Measurements from ENCODE around the gene RNF181. TPM values are rescaled to one million over a fixed set of nuclear protein-coding genes. Genes with fewer than 3 reads are reported as not detected.

RNF181 gene
- total and polyA plus RNA-seq, 4 experiments from 2014 or later, result 73.6 to 215 (median 126) TPM

- H3K27ac Mint-ChIP-seq, result no peak overlapping the region
- H3K9me3 ChIP-seq (ENCODE audit: control insufficient read depth in 1 of 2, low read length in 2 of 2), result no peaks in the 10 kb centered on the region
- intact Hi-C loops (cut with micrococcal nuclease), result no loop called here
- H3K4me3 ChIP-seq (ENCODE audit: low read length in 2 of 2), result no peak overlapping the region
- no peak for DNase-seq
- ChIA-PET CTCF (ENCODE audit: partially characterized antibody) (interaction anchor here (0.5 to 12.4 kb wide), 10 partner anchors 9 to 249 kb away, joined by 3 to 378 read pairs (median 6); partner anchors contain the start of genes MAT2A, SH2D6 and VAMP8), POLR2A (ENCODE audit: partially characterized antibody) (interaction anchor here (0.6 to 7.8 kb wide), 4 partner anchors 10 to 130 kb away, joined by 3 to 113 read pairs (median 48); partner anchors contain the start of genes GGCX, MAT2A and SH2D6)
- no peaks in the 10 kb centered on the region for H3K9me3 Mint-ChIP-seq
- no peak overlapping the region for H3K27ac ChIP-seq (ENCODE audit: low read depth, low read length)
- peaks cover 47% of the 10 kb centered on the region for H3K36me3 ChIP-seq (ENCODE audit: insufficient read depth, low read length)
- H3K4me1 ChIP-seq (ENCODE audit: insufficient read depth, low read length), result no peaks in the 10 kb centered on the region
- peaks cover 0 to 7% (median 4%) of the 10 kb centered on the region in 4 donors for H3K4me1 Mint-ChIP-seq
- H3K27me3 ChIP-seq (ENCODE audit: insufficient read depth, low read length), result no peaks in the 10 kb centered on the region
- no peak overlapping the region for H3K4me3 Mint-ChIP-seq
- H3K36me3 Mint-ChIP-seq, result peaks cover 26 to 60% of the 10 kb centered on the region in 2 donors
- no peaks in the 10 kb centered on the region for H3K27me3 Mint-ChIP-seq
Observed at GRCh38 chr2:85549826-85550225, 45.7 kb upstream of the RNF181 start.

DNA sequence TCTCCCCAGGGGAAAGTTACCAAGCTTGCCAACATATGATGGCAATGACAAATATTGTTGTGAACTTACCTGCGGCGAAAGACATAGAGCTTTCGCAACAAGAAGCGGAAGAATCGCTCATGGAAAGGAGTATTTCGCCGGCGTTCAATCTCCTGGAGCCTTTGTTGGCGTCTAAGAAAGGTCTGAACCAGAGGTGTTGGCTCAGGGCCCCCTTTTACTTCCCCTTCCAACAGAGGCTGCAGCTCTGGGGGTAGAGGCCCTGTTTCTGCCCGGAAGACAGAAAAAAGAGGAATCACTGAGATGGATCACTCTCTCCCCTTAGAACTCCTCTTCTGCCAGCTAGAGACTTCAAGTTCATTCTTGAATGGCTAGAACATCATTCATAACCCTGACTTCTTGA is 45.1 kb upstream of the RNF181 start:
- Histone ChIP-seq H3K4me3 (ENCODE audit: low read length in 2 of 2) (no peak overlapping the region), H3K36me3 (ENCODE audit: insufficient read depth, low read length) (peaks cover 48% of the 10 kb centered on the region), H3K4me1 (ENCODE audit: insufficient read depth, low read length) (no peaks in the 10 kb centered on the region), H3K27me3 (ENCODE audit: insufficient read depth, low read length) (no peaks in the 10 kb centered on the region), H3K9me3 (ENCODE audit: control insufficient read depth in 1 of 2, low read length in 2 of 2) (no peaks in the 10 kb centered on the region), H3K27ac (ENCODE audit: low read depth, low read length) (no peak overlapping the region)
- Mint-ChIP-seq H3K36me3 (peaks cover 30 to 59% of the 10 kb centered on the region in 2 donors), H3K4me3 (no peak overlapping the region), H3K27ac (no peak overlapping the region), H3K4me1 (peaks cover 0 to 7% (median 4%) of the 10 kb centered on the region in 4 donors), H3K27me3 (no peaks in the 10 kb centered on the region), H3K9me3 (no peaks in the 10 kb centered on the region)
- ChIA-PET CTCF (ENCODE audit: partially characterized antibody) (interaction anchor here (0.6 to 12.4 kb wide), 16 partner anchors 8 to 227 kb away, joined by 3 to 378 read pairs (median 6); partner anchors contain the start of genes C2orf68, ELMOD3, MAT2A and RETSAT), POLR2A (ENCODE audit: partially characterized antibody) (interaction anchor here (1.0 to 7.8 kb wide), 4 partner anchors 11 to 159 kb away, joined by 3 to 113 read pairs (median 52); partner anchors contain the start of genes GGCX, MAT2A and SH2D6)
- intact Hi-C loops (cut with micrococcal nuclease), result no loop called here
- DNase-seq, result no peak

DNA sequence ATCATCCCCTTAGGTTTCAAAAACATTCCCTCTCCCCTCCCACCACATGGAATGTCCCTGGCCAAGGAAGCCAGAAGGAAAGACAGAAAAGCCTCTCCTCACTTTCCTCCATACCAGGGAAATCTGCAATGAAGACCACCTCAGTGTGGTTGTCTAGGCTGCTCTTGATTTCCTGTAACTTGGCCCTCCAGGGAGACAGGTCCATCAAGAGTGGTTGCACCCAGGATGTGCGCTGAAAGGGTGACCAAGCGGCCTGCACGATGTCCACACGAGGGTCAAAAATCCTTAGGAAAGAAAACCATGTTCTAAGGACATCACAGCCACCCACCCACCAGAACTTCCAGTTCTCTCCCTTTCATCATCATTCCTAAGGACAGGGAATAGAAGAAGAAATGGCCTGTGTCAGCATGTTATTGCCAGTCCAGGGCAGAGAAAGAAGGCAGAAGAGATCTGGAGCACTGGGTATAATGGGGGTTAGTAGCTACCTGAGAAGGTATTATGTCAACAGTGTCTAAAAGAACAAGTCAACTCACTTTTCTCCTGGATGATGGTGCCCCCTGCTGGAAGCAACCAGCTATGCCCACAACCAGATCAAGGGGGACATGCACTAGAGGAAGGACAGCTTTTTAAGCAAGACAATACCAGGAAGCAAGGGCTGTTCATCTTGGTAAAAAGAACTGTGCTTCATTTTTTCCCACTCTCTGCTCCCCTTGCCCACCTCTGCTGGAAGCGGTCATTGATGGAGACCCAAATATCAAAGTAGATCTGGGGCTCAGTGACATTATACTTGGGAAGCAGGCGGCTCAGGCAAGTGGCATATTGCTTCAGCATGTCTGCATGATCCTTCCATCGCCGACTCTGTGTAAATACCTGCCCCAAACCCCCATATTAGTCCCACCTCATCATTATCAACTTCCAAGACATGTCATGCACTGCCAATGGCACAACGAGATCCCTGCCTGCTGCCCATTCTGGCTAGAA is 43.6 kb upstream of the RNF181 start:
- Mint-ChIP-seq H3K4me3 (no peak overlapping the region), H3K27ac (peak overlapping the region; percentile 22 to 70 (median 47)), H3K27me3 (no peaks in the 10 kb centered on the region), H3K4me1 (peaks cover 0 to 7% (median 4%) of the 10 kb centered on the region in 4 donors), H3K9me3 (no peaks in the 10 kb centered on the region), H3K36me3 (peaks cover 27 to 58% of the 10 kb centered on the region in 2 donors)
- POLR2A ChIA-PET (ENCODE audit: partially characterized antibody), result interaction anchor here (1.0 to 7.8 kb wide), 10 partner anchors 9 to 225 kb away, joined by 4 to 113 read pairs (median 8); partner anchors contain the start of genes C2orf68, GGCX, MAT2A and SH2D6
- Histone ChIP-seq H3K9me3 (ENCODE audit: control insufficient read depth in 1 of 2, low read length in 2 of 2) (no peaks in the 10 kb centered on the region), H3K4me3 (ENCODE audit: low read length in 2 of 2) (no peak overlapping the region), H3K4me1 (ENCODE audit: insufficient read depth, low read length) (no peaks in the 10 kb centered on the region), H3K36me3 (ENCODE audit: insufficient read depth, low read length) (peaks cover 42% of the 10 kb centered on the region), H3K27me3 (ENCODE audit: insufficient read depth, low read length) (no peaks in the 10 kb centered on the region), H3K27ac (ENCODE audit: low read depth, low read length) (no peak overlapping the region)
- intact Hi-C loops (cut with micrococcal nuclease), result loop anchor here (1.0 to 2.0 kb wide), 7 partner anchors 9 to 252 kb away; partner anchors contain the start of genes ELMOD3, GGCX, MAT2A and RETSAT
- DNase-seq, result peak; percentile 86 to 90 (median 87)
- CTCF ChIA-PET (ENCODE audit: partially characterized antibody), result interaction anchor here (0.6 to 12.4 kb wide), 37 partner anchors 10 to 286 kb away, joined by 3 to 378 read pairs (median 4); partner anchors contain the start of genes C2orf68, ELMOD3, GGCX and MAT2A

DNA sequence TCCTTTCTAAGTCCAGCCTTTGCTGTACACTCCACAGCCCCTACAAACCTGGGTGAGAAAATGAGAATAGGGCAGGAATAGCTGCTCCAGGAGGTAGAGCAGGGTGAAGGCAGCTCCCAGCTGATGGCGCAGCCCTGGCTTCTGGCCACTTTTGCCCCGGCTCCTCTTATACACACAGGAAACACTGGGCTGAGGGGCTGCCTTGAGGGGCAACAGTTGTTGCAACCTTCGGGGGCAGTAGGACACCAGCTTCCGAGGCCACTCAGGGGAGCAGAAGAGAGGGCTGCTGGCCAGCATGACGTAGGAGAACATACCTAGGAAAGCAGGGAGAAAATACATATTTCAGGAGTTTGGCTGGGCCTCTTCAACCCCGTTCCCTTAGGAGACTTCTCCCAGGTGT is 42.4 kb upstream of the RNF181 start:
- H3K4me1 Mint-ChIP-seq, result peaks cover 0 to 7% (median 4%) of the 10 kb centered on the region in 4 donors
- no peaks in the 10 kb centered on the region for H3K9me3 Mint-ChIP-seq
- intact Hi-C loops (cut with micrococcal nuclease), result loop anchor here (2.0 kb wide), 1 partner anchor 226 kb away; the partner anchor contains the start of gene TGOLN2
- H3K9me3 ChIP-seq (ENCODE audit: control insufficient read depth in 1 of 2, low read length in 2 of 2), result no peaks in the 10 kb centered on the region
- no peaks in the 10 kb centered on the region for H3K27me3 Mint-ChIP-seq
- no peaks in the 10 kb centered on the region for H3K27me3 ChIP-seq (ENCODE audit: insufficient read depth, low read length)
- ChIA-PET CTCF (ENCODE audit: partially characterized antibody) (interaction anchor here (0.5 to 12.4 kb wide), 8 partner anchors 15 to 903 kb away, joined by 3 to 378 read pairs (median 4); partner anchors contain the start of genes MAT2A and SH2D6), POLR2A (ENCODE audit: partially characterized antibody) (interaction anchor here (6.8 to 7.8 kb wide), 2 partner anchors 14 to 133 kb away, joined by 92 to 113 read pairs; partner anchors contain the start of genes MAT2A and SH2D6)
- H3K27ac ChIP-seq (ENCODE audit: low read depth, low read length), result no peak overlapping the region
- no peak overlapping the region for H3K27ac Mint-ChIP-seq
- H3K4me1 ChIP-seq (ENCODE audit: insufficient read depth, low read length), result no peaks in the 10 kb centered on the region
- DNase-seq, result no peak
- H3K36me3 ChIP-seq (ENCODE audit: insufficient read depth, low read length), result peaks cover 45% of the 10 kb centered on the region
- H3K36me3 Mint-ChIP-seq, result peaks cover 31 to 63% of the 10 kb centered on the region in 2 donors
- H3K4me3 Mint-ChIP-seq, result no peak overlapping the region
- no peak overlapping the region for H3K4me3 ChIP-seq (ENCODE audit: low read length in 2 of 2)

GRCh38 chr2:85554980-85555612 is 40.4 kb upstream of the RNF181 start:
- CTCF ChIA-PET (ENCODE audit: partially characterized antibody), result interaction anchor here (0.6 to 12.4 kb wide), 4 partner anchors 17 to 165 kb away, joined by 3 to 378 read pairs (median 146); partner anchors contain the start of genes MAT2A and SH2D6
- H3K4me3 ChIP-seq (ENCODE audit: low read length in 2 of 2), result no peak overlapping the region
- H3K4me1 Mint-ChIP-seq, result peaks cover 10 to 20% (median 13%) of the 10 kb centered on the region in 4 donors
- POLR2A ChIA-PET (ENCODE audit: partially characterized antibody), result interaction anchor here (1.3 to 7.8 kb wide), 5 partner anchors 16 to 135 kb away, joined by 4 to 113 read pairs (median 12); partner anchors contain the start of genes MAT2A and SH2D6
- peaks cover 6% of the 10 kb centered on the region for H3K4me1 ChIP-seq (ENCODE audit: insufficient read depth, low read length)
- H3K27me3 ChIP-seq (ENCODE audit: insufficient read depth, low read length), result no peaks in the 10 kb centered on the region
- H3K36me3 Mint-ChIP-seq, result peaks cover 34 to 62% of the 10 kb centered on the region in 2 donors
- intact Hi-C loops (cut with micrococcal nuclease), result no loop called here
- H3K27ac ChIP-seq (ENCODE audit: low read depth, low read length), result no peak overlapping the region
- H3K27me3 Mint-ChIP-seq, result no peaks in the 10 kb centered on the region
- no peak overlapping the region for H3K4me3 Mint-ChIP-seq
- H3K27ac Mint-ChIP-seq, result peak overlapping the region in 1 of 7 donors; percentile 75
- no peaks in the 10 kb centered on the region for H3K9me3 ChIP-seq (ENCODE audit: control insufficient read depth in 1 of 2, low read length in 2 of 2)
- no peak for DNase-seq
- no peaks in the 10 kb centered on the region for H3K9me3 Mint-ChIP-seq
- H3K36me3 ChIP-seq (ENCODE audit: insufficient read depth, low read length), result peaks cover 45% of the 10 kb centered on the region

GRCh38 chr2:85557130-85557529 is 38.4 kb upstream of the RNF181 start:
- CTCF ChIA-PET (ENCODE audit: partially characterized antibody), result interaction anchor here (0.8 to 12.4 kb wide), 8 partner anchors 9 to 167 kb away, joined by 3 to 378 read pairs (median 8); partner anchors contain the start of genes MAT2A and SH2D6
- no peak overlapping the region for H3K27ac ChIP-seq (ENCODE audit: low read depth, low read length)
- Mint-ChIP-seq H3K27me3 (no peaks in the 10 kb centered on the region), H3K9me3 (no peaks in the 10 kb centered on the region), H3K36me3 (peaks cover 17 to 49% of the 10 kb centered on the region in 2 donors), H3K27ac (no peak overlapping the region), H3K4me1 (peaks cover 13 to 31% (median 22%) of the 10 kb centered on the region in 4 donors), H3K4me3 (no peak overlapping the region)
- peaks cover 28% of the 10 kb centered on the region for H3K36me3 ChIP-seq (ENCODE audit: insufficient read depth, low read length)
- no peak overlapping the region for H3K4me3 ChIP-seq (ENCODE audit: low read length in 2 of 2)
- no peaks in the 10 kb centered on the region for H3K27me3 ChIP-seq (ENCODE audit: insufficient read depth, low read length)
- H3K4me1 ChIP-seq (ENCODE audit: insufficient read depth, low read length), result peaks cover 19% of the 10 kb centered on the region
- no peak for DNase-seq
- POLR2A ChIA-PET (ENCODE audit: partially characterized antibody), result interaction anchor here (1.5 to 2.4 kb wide), 4 partner anchors 18 to 138 kb away, joined by 6 to 12 read pairs (median 9); partner anchors contain the start of genes MAT2A, SH2D6 and VAMP8
- no peaks in the 10 kb centered on the region for H3K9me3 ChIP-seq (ENCODE audit: control insufficient read depth in 1 of 2, low read length in 2 of 2)
- intact Hi-C loops (cut with micrococcal nuclease), result no loop called here
